Dendritic cell treated with granulocyte-macrophage colony-stimulating factor and Interleukin-4, amounts not matched to agents 40 ng/mL and 50 ng/mL, for 4 days (primary cell): Measurements from ENCODE around the gene ZNF112.
"Not testable (repeated sequence)": the region's sequence is repeated elsewhere in the genome, so short reads cannot be mapped to it uniquely, and the experiment has no call there.

Experiments
- H3K27ac Mint-ChIP-seq: one replicate; pipeline ENCODE4 v1.8.0; 2022; ENCODE audit warnings: mild to moderate bottlenecking, mixed read lengths
- H3K27me3 Mint-ChIP-seq: one replicate; pipeline ENCODE4 v1.8.0; 2022; ENCODE audit warnings: mild to moderate bottlenecking, mixed read lengths
- H3K36me3 Mint-ChIP-seq: one replicate; pipeline ENCODE4 v1.8.0; 2022; ENCODE audit warnings: low read depth, mixed read lengths
- H3K4me1 Mint-ChIP-seq: one replicate; pipeline ENCODE4 v1.8.0; 2022; ENCODE audit warnings: low read depth, mixed read lengths
- H3K4me3 Mint-ChIP-seq: one replicate; pipeline ENCODE4 v1.8.0; 2022; ENCODE audit warnings: mild to moderate bottlenecking, moderate library complexity, mixed read lengths
- H3K9me3 Mint-ChIP-seq: one replicate; pipeline ENCODE4 v1.8.0; 2022; ENCODE audit warnings: mixed read lengths
- intact Hi-C: fragments of 100-400 bp; cut with micrococcal nuclease; formaldehyde crosslinking; loops from one replicate; pipeline ENCODE4 v1.15.0; 2022

The ZNF112 gene

DNA sequence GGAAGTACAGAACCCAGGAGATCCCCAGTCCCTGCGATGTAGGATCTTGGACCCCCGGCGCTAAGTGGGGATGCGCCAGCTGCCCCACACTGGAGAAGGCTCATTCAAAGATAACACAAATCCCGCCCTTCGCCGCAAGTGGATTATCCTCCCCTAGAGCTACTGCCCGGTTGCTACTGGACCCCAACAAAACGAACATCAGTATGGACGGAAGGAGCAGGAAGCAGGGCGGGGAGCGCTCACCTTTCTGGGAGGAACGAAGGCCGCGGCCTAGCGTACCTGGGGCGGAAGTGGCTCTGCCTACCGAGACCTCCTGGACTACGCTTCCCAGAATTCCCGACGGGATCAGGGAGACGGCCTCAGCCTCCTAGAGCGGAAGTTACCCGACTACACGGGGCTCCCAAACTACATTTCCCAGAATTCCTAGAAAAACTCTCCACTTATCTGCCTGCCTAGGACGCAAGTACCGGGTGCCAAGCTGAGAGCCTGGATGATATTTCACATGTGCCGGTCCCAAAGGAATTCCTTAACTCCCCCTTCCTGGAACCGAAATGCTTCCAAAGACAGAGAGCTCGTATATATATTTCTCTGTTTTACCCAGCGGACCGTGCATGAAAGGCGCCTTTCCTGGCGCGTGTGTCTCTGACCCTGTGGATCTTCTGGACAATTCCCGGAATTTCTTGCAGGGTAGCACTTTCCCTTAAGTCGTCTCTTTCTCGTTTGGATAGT is at the start of gene ZNF112:
Gene ZNF112, minus strand, starts transcription at position 298 of the 729 bp plus-strand sequence. CDS start 16,141 bp downstream, outside the sequence.
- Mint-ChIP-seq H3K36me3 (peaks cover 18% of the 10 kb centered on the region), H3K27ac (peak within 1 kb of the TSS; percentile 58), H3K4me3 (peak within 1 kb of the TSS; percentile 80), H3K9me3 (peaks cover 47% of the 10 kb centered on the region), H3K27me3 (peaks cover 2% of the 10 kb centered on the region), H3K4me1 (peaks cover 14% of the 10 kb centered on the region)
- intact Hi-C loops: loop anchor here (5.0 kb wide), 1 partner anchor 54 kb away; no protein-coding TSS in a partner anchor

DNA sequence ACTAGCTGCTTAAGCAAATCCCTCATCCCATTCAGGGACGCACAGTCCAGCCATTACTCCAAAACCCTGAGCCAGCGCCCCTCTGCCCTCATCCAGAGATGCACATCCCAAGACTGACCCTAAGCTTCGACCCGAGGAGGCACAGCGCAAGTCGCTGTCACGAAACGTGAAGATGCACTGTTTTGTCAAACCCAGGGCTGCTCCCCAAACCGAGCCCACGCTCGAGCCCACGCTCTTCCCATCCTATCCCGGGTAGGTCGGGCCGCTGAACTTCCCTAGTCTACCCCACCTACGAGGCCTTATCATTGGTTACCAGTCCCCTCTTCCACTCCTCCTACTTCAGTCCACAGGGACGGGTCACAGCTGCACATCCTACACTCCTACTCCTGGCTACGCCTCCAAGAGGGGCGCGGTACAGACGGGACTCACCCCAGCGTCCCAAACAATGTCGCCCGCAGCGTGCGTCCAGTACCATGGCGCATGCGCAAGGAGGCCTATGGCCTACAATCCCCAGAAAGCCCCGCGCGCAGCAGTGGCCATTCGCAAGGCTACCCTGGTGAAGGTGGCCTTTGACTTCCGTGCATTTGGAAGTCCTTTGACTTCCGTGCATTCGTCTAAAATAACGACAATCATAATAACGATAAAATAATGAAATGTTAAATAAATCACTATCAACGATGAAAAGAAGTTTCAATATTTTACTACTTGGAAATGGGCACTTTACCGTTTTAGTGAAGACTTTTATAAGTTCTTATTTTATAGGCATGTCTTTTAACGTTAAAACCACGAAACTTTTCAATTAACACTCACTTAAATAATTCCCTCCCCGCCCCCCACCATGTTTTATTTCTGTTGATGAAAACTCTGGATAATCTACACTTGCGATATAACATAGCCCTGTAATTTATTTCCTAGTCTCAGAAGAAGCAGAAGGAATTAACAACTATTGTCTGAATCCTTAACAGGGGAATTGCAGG is 44.9 kb upstream of the ZNF112 start, which contains the start of gene ZNF285:
Gene ZNF285, minus strand, starts transcription at position 470 of the 977 bp plus-strand sequence. CDS start 4,395 bp downstream, outside the sequence.
- H3K36me3 Mint-ChIP-seq: peaks cover 23% of the 10 kb centered on the region
- intact Hi-C loops: loop anchor here (10.0 kb wide), 1 partner anchor 103 kb away; the partner anchor contains the start of gene ZNF180
- peaks cover 9% of the 10 kb centered on the region for H3K4me1 Mint-ChIP-seq
- peaks cover 2% of the 10 kb centered on the region for H3K27me3 Mint-ChIP-seq
- H3K9me3 Mint-ChIP-seq: peaks cover 66% of the 10 kb centered on the region
- H3K27ac Mint-ChIP-seq: peak within 1 kb of the TSS; percentile 72
- peak within 1 kb of the TSS; percentile 79 for H3K4me3 Mint-ChIP-seq

DNA sequence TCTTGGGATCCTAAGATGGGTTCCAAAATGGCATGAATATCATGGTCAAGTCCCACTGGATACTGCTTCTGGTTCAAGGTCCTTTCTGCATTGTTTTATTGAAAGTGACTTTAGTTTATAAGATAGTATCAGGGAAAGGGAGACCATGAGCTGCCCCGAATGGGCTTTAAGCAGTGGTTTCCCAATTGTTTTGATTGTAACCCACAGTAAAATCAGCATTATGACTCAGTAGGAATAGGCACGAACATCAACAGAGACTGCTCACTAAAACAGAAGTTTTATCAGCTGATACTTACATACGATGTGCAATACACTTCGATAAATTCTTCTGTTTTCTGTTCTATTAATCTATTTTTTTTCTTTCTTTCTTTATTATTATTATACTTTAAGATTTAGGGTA is 32.8 kb upstream of the ZNF112 start:
- H3K36me3 Mint-ChIP-seq: peaks cover 26% of the 10 kb centered on the region
- intact Hi-C loops, H3K4me1 Mint-ChIP-seq, H3K27me3 Mint-ChIP-seq, H3K27ac Mint-ChIP-seq, H3K4me3 Mint-ChIP-seq: not testable (repeated sequence)
- peaks cover 76% of the 10 kb centered on the region for H3K9me3 Mint-ChIP-seq

DNA sequence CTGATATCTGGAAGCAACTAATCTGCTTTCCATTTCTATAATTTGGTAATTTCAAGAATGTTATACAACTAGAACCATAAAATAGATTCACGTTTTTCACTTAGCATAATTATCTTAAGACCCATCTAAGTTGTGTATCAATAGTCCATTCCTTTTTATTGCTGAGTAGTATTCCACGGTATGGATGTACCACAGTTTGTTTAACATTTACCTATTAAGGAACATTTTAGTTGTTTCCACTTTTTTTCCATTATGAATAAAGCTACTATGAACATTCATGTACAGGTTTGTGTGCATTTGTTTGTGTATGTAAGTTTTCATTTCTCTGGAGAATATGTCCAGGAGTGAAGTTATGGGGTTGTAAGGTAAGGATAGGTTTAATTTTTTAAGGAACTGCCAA is 18.3 kb upstream of the ZNF112 start:
- Mint-ChIP-seq H3K27me3 (no peaks in the 10 kb centered on the region), H3K36me3 (no peaks in the 10 kb centered on the region), H3K9me3 (peaks cover 59% of the 10 kb centered on the region), H3K4me3 (no peak overlapping the region), H3K4me1 (no peaks in the 10 kb centered on the region), H3K27ac (no peak overlapping the region)
- intact Hi-C loops: no loop called here

DNA sequence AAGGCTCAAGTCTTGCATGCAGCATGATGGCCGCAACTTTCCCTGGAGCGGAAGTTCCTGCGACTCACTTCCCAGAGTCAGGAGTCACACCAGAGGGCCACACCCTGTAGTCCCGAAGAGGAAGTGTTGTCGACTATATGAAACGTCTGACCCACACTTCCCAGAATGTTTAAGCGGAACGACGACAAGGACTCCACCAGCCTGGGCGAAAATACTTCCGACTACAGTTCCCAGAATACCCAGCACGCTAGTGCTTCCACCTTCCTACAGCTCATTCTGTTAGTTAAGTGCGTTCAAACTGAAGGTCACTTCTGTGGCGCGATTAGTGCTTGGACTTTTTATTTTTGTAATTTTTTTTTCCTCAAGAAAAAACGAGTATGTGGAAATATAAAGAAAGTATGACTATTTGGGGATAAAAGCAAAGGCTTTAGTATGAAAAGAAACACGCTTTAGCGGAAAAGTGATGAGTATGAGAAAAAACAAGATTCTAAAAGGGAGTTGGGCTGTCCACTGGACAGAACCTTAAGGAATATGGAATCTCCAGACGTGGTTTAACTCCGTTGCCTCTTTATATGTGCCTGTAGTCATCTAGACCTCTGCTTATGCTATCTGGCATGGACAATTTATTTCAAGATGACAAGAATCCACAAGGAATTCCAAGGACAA is 15.5 kb upstream of the ZNF112 start:
- H3K27ac Mint-ChIP-seq: no peak overlapping the region
- H3K9me3 Mint-ChIP-seq: peaks cover 58% of the 10 kb centered on the region
- no peak overlapping the region for H3K4me3 Mint-ChIP-seq
- H3K4me1 Mint-ChIP-seq: no peaks in the 10 kb centered on the region
- no peaks in the 10 kb centered on the region for H3K36me3 Mint-ChIP-seq
- H3K27me3 Mint-ChIP-seq: no peaks in the 10 kb centered on the region
- intact Hi-C loops: no loop called here

DNA sequence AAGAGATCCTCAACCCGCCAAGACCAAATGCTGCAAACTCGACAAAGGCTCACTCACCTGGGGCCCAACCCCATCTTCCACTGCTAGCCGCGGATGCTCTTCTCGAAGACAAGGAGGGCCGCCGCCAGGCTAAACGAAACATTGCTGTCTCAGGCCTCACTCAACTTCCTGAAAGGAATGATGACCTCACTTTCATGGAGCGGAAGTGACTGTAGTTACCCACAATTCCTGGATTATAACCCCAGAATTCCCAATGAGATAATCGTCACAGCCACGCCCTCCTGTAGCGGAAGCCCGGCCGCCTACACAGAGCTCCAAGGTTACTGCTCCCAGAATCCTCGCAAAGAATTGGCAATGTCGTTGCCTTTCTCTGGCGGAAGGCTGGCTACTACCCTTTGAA is 10.5 kb upstream of the ZNF112 start:
- no peak overlapping the region for H3K4me3 Mint-ChIP-seq
- peaks cover 49% of the 10 kb centered on the region for H3K9me3 Mint-ChIP-seq
- no peaks in the 10 kb centered on the region for H3K4me1 Mint-ChIP-seq
- H3K27me3 Mint-ChIP-seq: no peaks in the 10 kb centered on the region
- H3K27ac Mint-ChIP-seq: no peak overlapping the region
- intact Hi-C loops: no loop called here
- no peaks in the 10 kb centered on the region for H3K36me3 Mint-ChIP-seq

DNA sequence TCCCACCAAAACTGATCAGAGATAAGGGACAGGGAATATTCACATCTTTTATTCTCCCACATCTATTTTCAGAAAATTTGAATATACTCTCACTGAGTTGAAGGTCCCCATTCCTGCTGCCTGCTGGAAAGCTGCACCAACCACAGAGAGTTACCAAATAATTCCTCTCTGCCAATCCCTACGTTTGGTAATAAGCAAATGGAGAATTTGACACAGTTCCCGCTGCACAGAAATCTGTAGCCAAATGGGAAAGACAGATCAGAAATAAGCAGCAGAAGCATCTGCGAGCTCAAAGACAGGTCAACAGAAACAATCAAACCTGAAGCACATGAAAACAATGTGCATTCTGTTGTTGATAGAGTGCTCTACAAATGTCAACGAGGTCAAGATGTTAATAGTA is 9.9 kb downstream of the ZNF112 start:
- Mint-ChIP-seq H3K4me1 (no peaks in the 10 kb centered on the region), H3K36me3 (peaks cover 7% of the 10 kb centered on the region), H3K4me3 (no peak overlapping the region), H3K9me3 (peaks cover 65% of the 10 kb centered on the region), H3K27ac (no peak overlapping the region), H3K27me3 (no peaks in the 10 kb centered on the region)
- intact Hi-C loops: no loop called here

DNA sequence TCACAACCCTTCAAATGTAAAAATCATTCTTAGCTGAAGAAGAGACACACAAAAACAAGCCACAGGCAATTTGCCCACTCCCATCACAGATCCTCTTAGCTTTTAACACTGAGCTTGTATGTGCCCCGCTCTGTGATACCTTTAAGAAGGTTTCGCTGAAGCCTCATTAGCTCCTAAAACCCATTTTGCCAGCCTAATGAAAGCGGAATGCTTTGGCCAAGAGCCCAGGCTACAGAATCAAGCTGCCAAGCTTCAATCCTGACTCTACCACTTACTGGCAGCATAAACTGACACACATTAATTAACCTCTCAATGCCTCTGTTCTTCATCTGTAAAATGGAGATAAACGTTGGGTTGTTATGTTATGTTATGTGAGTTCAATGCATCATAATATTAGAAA is 10.5 kb downstream of the ZNF112 start:
- intact Hi-C loops: no loop called here
- H3K9me3 Mint-ChIP-seq: peaks cover 65% of the 10 kb centered on the region
- H3K27me3 Mint-ChIP-seq: no peaks in the 10 kb centered on the region
- no peak overlapping the region for H3K4me3 Mint-ChIP-seq
- no peaks in the 10 kb centered on the region for H3K4me1 Mint-ChIP-seq
- peaks cover 6% of the 10 kb centered on the region for H3K36me3 Mint-ChIP-seq
- no peak overlapping the region for H3K27ac Mint-ChIP-seq

DNA sequence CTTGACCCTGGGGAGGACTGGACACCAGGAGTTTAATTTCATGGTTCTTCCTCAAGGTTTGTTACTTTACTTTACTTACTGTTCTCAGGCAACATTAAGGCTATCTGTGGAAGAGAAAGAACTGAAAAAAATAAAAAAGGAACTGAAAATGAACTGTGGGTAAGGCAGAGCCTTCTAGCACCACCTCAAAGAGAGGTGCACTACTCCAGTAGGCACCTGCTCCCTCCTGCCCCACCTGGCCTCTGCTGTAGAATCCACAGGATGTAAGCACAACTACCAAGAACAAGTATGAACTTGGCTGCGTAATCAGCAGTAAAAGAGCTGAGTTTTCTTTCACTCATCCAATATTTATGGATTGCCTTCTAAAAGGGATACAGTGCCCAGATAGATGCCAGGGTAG is 12.2 kb downstream of the ZNF112 start:
- Mint-ChIP-seq H3K4me3 (no peak overlapping the region), H3K27me3 (no peaks in the 10 kb centered on the region), H3K9me3 (peaks cover 69% of the 10 kb centered on the region), H3K4me1 (no peaks in the 10 kb centered on the region), H3K36me3 (peaks cover 17% of the 10 kb centered on the region), H3K27ac (no peak overlapping the region)
- intact Hi-C loops: no loop called here

DNA sequence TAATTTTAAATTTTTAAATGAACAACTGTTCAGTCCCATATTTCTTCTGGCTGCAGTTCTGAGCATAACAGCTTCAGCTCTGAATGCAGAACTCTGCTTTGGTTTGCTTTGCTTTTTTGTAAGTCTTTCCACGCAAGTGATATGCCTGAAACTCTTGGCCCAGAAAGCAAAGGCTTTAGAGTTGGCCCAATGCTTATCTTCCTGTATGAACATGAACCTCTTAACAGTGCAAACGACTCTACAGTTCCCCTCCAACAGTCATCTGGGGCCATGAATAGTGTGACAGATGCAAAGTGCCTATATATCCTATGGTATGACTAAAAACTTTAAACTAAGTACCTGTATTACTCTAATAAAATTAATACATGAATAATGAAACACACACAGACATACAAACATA is 14.7 kb downstream of the ZNF112 start:
- H3K27ac Mint-ChIP-seq: no peak overlapping the region
- intact Hi-C loops: no loop called here
- peaks cover 69% of the 10 kb centered on the region for H3K9me3 Mint-ChIP-seq
- H3K36me3 Mint-ChIP-seq: peaks cover 26% of the 10 kb centered on the region
- no peak overlapping the region for H3K4me3 Mint-ChIP-seq
- no peaks in the 10 kb centered on the region for H3K4me1 Mint-ChIP-seq
- H3K27me3 Mint-ChIP-seq: no peaks in the 10 kb centered on the region

GRCh38 chr19:44334639-44335038 is 21.8 kb downstream of the ZNF112 start:
- H3K27me3 Mint-ChIP-seq, H3K27ac Mint-ChIP-seq, intact Hi-C loops, H3K4me1 Mint-ChIP-seq, H3K4me3 Mint-ChIP-seq: not testable (repeated sequence)
- peaks cover 82% of the 10 kb centered on the region for H3K36me3 Mint-ChIP-seq
- peaks cover 85% of the 10 kb centered on the region for H3K9me3 Mint-ChIP-seq

- H3K27ac Mint-ChIP-seq: no peak overlapping the region
- H3K36me3 Mint-ChIP-seq: peaks cover 78% of the 10 kb centered on the region
- H3K27me3 Mint-ChIP-seq: no peaks in the 10 kb centered on the region
- H3K4me3 Mint-ChIP-seq: no peak overlapping the region
- no peaks in the 10 kb centered on the region for H3K4me1 Mint-ChIP-seq
- H3K9me3 Mint-ChIP-seq: peaks cover 89% of the 10 kb centered on the region
- intact Hi-C loops: no loop called here
These were observed 24.3 kb downstream of the ZNF112 start for GRCh38 chr19:44332145-44332544.

DNA sequence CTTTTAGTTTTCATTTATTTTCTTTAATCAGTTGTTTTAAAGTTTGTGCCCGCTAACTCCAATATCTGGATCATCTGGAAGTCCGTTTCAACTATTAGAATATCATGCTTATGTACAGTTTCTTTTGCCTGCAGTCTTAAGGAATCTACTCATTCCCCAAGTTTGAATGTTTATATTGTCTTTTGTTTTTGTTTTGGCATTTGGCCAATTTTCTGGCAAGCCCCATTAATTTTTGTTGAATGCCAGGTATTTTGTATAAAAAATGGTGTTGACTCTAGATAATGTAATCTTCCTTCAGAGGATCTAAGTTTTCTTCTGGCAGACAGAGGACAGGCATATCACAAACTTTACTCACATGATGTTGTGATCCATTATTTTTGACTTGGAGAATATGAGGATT is 40.6 kb downstream of the ZNF112 start:
- no peaks in the 10 kb centered on the region for H3K27me3 Mint-ChIP-seq
- no peak overlapping the region for H3K27ac Mint-ChIP-seq
- peaks cover 78% of the 10 kb centered on the region for H3K9me3 Mint-ChIP-seq

More for the DNA sequence above, 40.6 kb downstream of the ZNF112 start:
- no peaks in the 10 kb centered on the region for H3K36me3 Mint-ChIP-seq
- H3K4me3 Mint-ChIP-seq: no peak overlapping the region
- H3K4me1 Mint-ChIP-seq: no peaks in the 10 kb centered on the region
- intact Hi-C loops: no loop called here
